ENCODE measurements around the gene SAP30L.

The SAP30L gene, protein sequence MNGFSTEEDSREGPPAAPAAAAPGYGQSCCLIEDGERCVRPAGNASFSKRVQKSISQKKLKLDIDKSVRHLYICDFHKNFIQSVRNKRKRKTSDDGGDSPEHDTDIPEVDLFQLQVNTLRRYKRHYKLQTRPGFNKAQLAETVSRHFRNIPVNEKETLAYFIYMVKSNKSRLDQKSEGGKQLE

DNA sequence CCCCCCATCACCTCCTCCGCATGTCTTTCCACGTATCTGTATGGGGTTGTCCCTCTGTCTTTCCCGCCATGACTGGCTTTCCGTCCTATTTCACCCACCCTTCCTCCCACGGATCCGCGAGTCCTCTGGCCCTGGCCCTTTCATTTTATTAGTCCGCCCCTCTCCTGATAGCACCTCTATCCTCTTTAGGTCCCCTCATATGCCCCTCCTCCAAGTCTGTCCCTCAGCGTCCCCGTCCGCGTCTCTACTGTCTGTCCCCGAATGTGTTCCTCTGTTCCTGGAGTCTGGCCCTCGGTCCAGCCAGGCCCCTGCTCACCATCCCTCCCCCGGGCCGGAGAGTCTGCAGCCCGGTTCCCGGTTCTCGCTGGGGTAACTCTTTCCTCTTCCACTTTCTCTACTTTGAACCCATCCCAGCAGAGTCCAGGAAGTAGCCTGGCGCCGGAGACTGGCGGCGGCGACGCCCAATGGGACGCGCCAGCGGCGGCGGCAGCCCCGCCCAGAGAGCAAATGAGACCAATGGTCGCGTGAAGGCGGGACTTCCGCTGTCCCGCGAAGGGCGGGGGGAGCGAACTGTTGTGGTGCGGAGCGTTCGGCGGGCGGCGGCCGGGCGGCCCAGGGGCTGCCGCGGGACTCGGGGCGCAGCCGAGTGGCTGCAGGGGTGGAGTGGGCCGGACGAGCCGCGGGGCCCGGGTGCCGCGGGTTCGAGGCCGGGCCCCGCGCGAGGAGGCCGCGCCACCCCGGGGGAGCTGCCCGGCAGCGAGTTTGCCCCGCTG, at the start of gene SAP30L:
SAP30L (plus strand) TSS at position 576 of the 773 bp plus-strand sequence. CDS start 608 bp downstream, outside the sequence.
- peak; percentile 81 to 91 for DNase-seq (ENCODE audit: extremely low read depth in 1 of 2, low read depth in 1 of 2)

DNA sequence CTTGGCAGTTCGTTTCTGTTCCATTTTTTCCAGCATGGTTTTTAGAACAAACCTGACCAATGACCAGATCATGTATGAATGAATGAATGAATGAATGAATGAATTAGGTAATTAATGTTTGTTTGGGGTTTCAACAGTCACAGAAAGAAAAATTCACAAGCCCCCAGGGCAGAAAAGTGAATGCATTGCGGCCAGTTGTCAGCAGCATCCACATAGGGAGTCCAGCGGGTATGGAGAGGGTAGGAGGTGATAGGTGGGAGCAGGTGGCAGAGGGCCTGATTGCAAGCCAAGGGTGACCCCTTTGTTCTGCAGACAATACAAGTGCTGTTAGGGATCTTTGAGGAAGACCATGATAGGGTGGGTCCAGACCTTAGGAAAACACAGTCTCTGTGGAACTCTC, 49.7 kb upstream of the SAP30L start:
- no peak for DNase-seq (ENCODE audit: extremely low read depth in 1 of 2, low read depth in 1 of 2)

DNA sequence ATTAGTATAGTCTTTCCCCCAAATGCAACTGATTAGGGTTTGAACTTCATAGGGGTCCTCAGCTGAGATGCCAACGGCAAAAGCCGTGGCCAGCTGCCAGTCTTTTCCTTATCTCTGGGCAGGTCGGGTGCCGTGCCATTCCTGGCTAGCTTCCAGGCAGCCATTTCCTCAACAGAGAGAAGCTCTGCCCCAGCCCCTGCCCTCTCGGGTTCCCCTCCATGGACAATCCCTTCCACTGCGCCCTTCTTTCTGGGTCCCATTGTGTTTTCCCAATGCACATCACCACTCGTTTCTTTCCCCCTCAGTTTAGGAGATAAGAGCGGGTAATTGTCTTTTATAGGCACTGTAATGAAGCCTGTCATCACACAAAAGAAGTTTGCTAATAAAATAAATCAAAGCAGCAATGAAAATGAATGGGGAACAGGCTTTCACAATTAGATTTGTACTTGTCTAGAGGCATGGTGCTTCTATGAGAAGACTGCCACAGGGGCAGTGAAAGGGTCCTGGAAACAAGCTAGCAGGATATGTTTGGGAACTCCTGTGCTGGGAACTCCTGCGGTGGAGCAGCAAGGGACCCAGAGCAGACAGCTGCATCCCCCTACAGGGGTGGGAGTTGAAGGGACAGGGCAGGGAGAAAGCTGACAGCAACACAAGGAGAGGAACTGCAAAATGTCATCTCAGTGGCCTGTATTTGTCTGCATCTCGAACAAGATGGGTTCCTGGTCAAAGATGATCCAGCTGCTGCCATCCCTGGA, 48.0 kb upstream of the SAP30L start:
- no peak for DNase-seq (ENCODE audit: extremely low read depth in 1 of 2, low read depth in 1 of 2)

DNA sequence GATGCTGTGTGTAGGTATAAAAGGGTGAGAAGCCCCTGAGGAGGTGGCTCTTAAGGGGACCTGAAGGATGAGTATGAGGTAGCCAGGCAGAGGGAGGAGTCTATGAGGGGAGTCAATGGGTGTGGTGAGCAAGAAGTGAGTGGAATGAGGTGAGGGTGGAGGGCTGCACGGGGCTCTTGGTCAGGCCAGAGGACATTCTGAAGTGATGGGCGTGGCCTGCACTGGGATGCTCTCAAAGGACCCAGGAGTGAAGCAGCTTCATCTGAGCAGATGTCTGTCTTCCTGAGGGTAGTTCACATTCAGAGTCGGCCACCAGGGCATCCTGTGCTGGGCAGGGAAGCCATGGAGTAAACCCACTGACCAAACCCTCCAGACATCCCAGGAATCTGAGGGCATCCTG, 45.1 kb upstream of the SAP30L start:
- DNase-seq (ENCODE audit: extremely low read depth in 1 of 2, low read depth in 1 of 2): no peak

DNA sequence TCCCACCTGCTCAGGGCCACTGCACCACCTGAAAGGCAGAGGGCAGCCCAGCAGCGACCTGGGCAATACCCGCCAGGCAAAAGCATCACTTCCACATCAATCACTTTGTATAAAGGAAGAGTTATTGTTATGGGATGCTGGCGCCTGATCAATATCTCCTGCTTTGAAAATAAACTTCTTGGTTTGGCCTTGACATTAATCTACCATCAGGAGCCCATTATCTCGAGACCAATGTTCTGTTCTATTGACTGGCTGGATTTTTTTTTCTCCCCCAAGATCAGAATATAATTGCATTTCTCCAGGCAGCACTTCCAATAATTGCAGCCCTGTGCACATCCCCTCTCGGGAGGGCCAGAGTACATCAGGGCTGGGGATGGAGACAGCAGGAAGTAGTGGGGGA, 44.4 kb upstream of the SAP30L start:
- no peak for DNase-seq (ENCODE audit: extremely low read depth in 1 of 2, low read depth in 1 of 2)

DNA sequence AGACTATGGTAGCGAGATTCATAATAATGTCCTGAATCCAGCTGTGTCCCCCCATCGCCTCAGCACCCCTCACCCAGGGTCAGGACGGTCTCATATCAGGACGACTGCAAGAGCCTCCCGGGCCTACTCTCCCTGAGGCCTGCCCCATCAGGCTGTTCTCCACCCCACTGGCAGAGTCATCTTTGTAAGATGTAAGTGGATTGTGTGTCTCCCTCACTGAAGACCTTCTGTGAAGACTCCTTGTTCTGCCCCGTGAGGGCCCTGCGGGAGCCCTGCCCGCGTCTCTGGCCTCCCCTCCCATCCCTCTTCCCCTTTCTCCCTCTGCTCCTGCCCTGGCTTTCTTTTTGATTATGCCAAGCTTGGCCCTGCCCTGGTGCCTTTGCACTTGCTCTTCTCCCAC, 43.9 kb upstream of the SAP30L start:
- no peak for DNase-seq (ENCODE audit: extremely low read depth in 1 of 2, low read depth in 1 of 2)

DNA sequence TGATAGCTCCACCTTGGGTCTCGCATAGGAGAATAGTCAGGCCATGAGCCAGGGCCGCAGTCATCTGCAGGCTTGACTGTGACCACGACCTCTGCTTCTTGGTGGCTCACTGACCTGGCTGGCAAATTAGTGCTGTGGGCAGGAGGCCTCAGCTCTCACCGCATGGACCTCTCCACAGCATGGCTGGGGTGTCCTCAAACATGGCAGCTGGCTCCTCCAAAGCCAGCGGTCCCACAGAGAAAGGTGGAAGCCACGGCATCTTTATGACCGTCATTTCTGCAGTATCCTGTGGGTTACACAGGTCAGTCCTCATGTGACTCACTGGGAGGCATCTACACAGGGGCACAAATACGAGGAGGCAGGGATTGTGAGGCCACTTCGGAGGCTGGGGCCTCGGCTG, 43.2 kb upstream of the SAP30L start:
- DNase-seq (ENCODE audit: extremely low read depth in 1 of 2, low read depth in 1 of 2): no peak

DNA sequence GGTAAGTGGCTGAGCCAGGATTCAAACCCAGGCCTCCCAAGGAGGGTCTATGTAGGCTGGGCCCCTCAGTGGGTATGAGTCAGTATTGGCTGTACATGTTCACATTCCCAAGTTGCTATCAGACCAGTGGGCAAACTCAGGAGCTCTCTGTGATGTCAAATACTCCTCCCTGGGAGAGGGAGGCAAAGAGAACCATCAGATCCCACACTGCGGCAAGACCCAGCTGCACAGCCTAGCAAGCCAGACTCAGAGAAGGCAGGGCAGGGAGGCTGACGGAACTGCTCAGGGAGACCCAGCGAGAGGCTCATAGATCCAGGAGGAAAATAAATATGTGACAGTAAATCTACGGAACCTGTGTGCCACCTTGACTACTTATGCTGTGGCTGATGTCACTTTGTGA, 42.6 kb upstream of the SAP30L start:
- DNase-seq (ENCODE audit: extremely low read depth in 1 of 2, low read depth in 1 of 2): no peak

DNA sequence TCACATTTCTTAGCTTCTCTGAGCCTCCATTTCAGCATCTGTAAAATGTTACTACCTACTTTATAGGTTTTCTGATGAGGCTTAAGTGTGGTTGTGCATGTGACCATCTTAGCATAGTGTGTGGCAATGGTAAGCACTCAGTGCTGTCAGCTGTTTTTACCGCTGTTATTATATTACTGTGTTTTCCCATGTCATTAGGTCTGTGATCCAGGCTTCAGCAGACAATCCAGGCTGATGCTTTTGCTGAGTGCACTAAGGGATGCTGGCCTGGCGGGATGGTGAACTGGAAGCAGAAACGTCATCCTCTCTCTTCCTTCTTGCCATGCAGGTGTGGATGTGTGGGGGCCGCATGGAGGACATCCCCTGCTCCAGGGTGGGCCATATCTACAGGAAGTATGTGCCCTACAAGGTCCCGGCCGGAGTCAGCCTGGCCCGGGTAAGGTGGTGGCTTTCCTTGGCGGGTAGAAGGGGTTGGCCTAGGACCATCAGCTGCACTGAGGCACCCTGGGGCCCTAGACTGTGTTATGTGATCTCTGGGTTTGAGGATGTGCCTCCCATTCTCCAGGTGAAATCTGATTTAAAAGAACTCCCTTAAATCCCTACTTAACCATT, 41.9 kb upstream of the SAP30L start:
- no peak for DNase-seq (ENCODE audit: extremely low read depth in 1 of 2, low read depth in 1 of 2)

DNA sequence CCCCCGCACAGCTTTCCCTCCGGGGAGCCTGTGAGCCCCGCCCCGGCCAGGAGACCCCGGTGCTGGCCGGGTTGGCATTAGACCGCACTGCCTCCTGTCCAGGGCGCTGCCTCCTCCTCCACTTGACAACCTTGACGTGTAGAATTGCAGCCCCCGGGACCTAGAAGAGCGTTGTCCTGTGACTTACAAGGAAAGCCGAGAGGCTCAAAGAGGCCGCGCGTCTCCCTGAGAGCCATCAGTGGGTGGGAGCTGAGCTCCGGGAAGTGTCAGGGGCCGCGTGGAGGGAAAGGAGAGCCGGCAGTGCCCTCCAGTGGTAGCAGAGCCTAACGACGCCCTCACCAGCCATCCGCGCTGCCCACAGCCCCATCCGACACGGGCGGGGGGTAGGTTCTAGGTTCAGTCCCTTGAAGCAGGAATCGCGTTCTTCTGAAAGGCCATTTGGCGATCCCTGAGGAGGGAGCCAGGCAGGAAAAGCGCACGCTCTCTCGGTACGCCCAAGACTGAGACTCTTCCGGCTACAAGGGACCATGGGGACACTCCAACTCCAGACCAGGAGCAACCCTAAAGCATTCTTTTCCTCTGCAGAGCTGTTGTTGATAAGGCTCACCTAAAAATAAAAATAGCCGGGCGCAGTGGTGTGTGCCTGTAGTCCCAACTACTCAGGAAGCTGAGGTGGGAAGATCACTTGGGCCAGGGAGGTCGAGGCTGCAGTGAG, 40.6 kb upstream of the SAP30L start:
- DNase-seq (ENCODE audit: extremely low read depth in 1 of 2, low read depth in 1 of 2): peak; percentile 34 to 56

DNA sequence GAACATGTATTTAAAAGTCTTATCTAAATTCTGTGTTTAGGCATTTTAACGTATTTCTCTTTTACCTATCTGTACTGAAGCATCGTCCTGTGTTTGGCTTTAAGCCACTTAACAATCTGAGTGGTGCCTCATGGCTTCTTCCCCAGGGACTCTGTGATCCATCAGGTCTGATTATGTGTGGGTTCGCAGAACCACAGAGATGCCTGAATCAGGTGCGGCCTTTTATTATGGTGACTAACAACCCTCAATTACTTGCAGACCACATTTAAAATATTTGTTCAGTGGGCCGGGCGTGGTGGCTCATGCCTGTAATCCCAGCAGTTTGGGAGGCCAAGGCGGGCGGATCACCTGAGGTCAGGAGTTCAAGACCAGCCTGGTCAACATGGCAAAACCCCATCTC, 39.6 kb upstream of the SAP30L start:
- no peak for DNase-seq (ENCODE audit: extremely low read depth in 1 of 2, low read depth in 1 of 2)

DNA sequence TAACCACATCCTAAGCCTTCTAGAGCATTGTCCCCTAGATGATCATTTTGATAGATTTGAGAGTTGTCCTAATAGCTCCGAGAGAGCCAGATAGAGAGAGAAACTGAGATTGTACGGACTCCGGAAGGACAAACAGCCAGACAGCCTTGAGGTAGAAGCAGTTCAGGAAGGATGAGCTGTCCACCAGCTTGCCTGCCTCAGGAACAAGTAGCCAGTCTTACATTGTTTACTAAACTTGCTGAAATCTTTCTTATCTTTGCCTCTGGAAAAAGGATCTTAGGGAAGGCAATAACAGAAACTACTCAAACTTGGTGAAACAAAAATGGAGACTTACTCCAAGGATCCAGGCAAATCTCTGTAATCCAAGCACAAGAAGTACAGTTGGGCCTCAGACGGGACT, 39.0 kb upstream of the SAP30L start:
- DNase-seq (ENCODE audit: extremely low read depth in 1 of 2, low read depth in 1 of 2): no peak

DNA sequence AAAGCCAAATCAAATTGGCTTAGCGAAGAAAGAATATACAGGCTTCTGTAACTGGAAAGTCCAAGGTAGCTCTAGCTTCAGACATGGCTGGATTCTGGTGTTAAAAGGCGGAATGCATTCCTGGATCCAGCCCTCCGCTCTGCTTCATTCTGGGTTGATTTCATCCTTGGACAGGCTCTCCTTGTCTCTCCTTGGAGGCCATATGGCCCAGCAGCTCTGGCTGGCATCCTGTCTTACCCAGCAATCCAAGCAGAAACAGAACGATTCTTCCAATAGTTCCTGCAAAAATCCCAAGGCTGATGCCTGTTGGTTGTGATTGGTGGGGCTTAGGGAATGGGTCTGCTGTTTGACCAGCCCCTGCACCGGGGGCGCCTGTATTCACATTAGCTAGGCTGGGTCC, 37.0 kb upstream of the SAP30L start:
- no peak for DNase-seq (ENCODE audit: extremely low read depth in 1 of 2, low read depth in 1 of 2)

DNA sequence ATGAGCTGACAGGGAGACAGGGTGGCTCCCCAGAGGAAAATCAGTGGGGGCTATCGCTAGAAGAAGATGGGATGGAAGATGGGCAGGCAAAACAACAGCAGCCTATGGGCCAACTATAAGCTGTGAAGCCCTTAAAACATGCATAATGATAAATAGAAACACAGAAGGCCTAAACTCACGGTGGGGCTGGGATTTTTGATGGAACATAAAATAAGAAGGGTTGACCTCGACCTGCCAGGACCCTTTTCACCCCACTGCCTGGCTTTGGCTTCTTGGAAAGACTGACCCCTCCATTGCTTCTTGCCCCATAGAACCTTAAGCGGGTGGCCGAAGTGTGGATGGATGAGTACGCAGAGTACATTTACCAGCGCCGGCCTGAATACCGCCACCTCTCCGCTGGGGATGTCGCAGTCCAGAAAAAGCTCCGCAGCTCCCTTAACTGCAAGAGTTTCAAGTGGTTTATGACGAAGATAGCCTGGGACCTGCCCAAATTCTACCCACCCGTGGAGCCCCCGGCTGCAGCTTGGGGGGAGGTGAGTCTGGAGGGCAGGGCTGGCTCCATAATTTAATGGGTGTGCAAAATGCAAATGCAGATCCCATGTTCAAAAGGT, 36.5 kb upstream of the SAP30L start:
- DNase-seq (ENCODE audit: extremely low read depth in 1 of 2, low read depth in 1 of 2): no peak

DNA sequence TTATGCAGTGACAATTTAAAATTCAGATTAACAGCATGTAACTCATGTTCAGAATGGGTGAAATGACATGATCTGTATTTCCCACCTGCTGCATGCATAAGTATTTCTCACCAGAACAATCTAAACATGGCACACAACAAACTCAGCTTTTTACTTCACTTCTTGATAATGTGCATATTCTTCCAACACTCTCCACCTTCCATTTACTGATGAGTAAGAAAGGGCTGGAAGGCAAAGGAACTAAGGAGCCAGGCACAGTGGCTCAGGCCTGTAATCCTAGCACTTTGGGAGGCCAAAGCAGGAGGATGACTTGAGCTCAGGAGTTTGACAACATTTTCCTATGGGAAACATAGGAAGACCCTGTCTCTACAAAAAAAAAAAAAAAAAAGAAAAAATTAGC, 35.8 kb upstream of the SAP30L start:
- DNase-seq (ENCODE audit: extremely low read depth in 1 of 2, low read depth in 1 of 2): no peak

DNA sequence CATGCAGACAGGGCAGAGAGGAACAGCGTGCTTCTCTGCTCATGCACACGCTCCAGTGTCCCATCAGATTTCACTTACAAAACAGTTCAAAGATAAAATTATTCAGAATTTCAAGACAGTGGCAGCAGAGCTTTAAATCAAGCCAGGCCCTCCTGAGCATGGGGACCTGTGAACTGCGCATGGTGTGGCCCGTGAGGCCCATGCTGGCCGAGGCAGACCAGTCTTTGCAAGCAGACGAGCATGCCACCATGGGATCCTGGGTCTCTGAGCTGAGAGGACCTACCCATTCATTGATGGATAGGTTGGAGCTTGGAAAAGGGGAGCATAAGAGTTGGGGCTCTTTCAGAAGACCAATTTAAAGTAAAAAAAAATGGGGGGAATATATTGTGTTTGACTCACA, 35.0 kb upstream of the SAP30L start:
- no peak for DNase-seq (ENCODE audit: extremely low read depth in 1 of 2, low read depth in 1 of 2)

DNA sequence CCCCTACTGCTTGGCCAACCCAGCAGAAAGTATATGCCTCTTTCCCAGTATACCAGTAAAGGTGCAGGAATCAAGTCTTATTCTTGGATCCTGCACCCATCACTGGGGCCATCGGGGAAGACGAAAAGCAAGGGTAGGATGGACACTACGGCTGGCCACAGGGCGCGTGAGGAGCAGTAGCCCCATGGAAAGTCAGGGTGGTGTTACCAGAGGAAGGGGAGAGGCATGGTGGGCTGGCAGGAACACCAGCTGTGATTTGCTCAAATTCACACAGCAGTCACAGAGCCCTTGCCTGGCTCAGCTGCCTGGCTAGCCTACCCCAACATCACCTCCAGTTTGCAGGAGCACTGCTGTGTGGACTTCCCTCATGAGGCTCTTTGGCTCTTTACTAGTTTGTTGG, 34.5 kb upstream of the SAP30L start:
- no peak for DNase-seq (ENCODE audit: extremely low read depth in 1 of 2, low read depth in 1 of 2)

DNA sequence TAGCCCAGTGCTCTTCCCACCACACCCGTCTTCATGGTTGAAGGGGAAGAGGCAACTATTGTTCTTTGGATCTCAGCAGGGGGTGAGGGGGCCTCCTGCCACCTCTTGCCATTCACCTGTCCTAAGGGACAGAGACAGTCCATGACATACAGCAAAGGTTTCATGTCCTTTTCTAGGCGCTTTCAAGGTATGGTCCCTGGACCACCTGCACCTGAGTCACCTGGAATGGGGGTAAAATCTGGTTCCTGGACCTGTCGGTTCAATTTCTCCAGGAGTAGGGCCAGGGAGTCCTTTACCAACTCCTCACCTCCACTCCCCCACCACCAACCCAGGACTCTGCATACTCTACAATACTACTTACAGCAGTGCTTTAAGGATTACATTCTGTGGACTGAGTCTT, 33.5 kb upstream of the SAP30L start:
- no peak for DNase-seq (ENCODE audit: extremely low read depth in 1 of 2, low read depth in 1 of 2)

DNA sequence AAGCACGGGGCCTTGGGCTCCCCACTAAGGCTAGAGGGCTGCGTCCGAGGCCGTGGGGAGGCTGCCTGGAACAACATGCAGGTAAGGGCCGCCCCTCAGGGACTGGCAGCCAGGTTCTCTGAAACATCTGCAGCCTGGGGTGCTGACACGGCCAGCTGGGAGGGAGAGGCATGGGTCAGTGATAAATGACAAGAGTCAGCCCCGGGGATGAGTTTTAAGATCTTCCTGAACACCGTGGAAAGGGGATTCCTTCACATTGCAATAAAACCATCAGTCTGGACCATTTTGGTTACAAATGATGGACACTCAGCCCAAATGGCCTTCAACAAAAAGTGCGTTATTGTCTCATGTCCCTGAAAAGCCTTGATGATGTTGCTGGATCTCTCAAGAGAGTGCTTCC, 32.9 kb upstream of the SAP30L start:
- DNase-seq (ENCODE audit: extremely low read depth in 1 of 2, low read depth in 1 of 2): no peak

DNA sequence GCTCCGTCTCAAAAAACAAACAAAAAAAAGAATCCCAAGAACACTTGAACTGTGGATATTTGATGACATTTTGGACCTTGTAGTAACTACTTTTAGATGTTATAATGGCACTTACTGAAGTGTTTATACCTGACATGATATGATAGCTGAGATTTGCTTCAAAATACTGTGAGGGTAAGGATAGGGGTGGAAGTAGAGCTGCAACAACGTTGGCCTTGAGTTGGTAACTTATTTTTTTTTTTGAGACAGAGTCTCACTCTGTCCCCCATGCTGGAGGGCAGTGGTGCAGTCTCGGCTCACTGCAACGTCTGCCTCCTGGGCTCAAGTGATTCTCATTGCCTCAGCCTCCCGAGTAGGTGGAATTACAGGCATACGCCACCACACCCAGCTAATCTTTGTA, 30.7 kb upstream of the SAP30L start:
- no peak for DNase-seq (ENCODE audit: extremely low read depth in 1 of 2, low read depth in 1 of 2)
